ENCODE data around the gene STK16.
A peak's percentile ranks its signal among the peaks of the same experiment; 100 is the strongest.

DNA sequence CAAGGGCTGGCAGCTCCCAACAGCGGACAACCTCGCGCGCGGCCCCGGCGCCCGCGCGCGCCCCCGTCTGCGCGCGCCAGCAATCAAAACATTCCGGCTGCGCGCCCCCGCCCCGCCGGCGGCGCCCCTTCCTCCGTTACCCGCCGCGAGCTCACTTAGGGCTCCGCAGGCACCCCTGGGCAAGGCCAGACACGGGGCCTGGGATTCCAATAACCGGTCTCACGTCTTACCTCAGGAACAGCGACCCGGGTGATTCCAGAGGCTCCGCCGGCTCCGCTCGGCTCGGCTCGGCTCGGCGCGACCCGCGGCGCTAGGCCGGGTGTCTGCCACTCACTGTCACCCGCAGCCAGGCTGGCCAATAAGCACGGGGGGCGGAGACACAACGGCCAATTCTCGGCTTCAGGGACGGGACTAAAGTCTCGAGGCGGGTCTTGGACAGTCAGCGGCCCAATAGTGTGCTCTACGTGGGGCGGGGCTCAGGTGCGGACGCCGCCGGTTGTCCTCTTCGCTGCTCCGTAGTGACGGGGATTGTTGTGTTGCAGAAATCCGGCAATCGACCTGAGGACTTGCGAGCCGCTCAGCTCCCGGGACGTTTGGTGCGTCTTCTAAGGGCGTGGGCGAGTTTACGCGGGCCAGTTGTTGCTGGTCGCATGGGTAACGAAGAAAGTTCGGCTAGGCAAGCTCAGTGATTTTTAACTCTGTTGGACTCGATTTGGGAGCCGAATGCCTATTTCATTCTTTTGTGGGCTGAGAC, 15.8 kb upstream of the STK16 start, which contains the start of the genes ANKZF1 and ATG9A:
- peak in 2 of 4 experiments; percentile 9 to 38 for TF ChIP-seq CTCF (IDR thresholded peaks at IDR 0.05)
- peak; percentile 60 to 81 for TF ChIP-seq POLR2A (IDR thresholded peaks at IDR 0.05)
